Measurements from ENCODE around the gene SDHB.

Gene SDHB

GRCh38 chr1:17011092-17011438 lies 42.8 kb downstream of the SDHB start:
- DNase-seq = no peak

DNA sequence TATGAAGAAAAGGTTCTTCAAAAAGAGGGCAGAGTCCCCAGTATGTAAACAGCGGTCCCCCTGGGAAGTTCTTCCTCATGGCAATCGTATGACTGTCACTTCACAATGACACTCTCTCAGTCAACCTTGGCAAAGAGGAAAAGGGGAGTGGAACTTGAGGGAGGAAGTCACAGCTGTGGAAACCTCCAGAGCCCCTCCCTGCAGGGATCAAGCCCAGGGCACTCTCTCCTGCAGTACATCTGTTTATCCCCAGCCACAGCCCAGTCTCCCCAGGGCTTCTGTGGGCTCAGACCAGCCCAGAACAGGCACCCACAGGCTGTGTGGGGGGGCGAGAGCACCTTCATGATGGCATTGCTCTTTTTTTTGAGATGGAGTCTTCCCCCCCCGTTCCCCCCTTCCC lies 44.1 kb downstream of the SDHB start:
- no peak for DNase-seq

GRCh38 chr1:17008208-17008855 lies 45.5 kb downstream of the SDHB start:
- no peak for DNase-seq

DNA sequence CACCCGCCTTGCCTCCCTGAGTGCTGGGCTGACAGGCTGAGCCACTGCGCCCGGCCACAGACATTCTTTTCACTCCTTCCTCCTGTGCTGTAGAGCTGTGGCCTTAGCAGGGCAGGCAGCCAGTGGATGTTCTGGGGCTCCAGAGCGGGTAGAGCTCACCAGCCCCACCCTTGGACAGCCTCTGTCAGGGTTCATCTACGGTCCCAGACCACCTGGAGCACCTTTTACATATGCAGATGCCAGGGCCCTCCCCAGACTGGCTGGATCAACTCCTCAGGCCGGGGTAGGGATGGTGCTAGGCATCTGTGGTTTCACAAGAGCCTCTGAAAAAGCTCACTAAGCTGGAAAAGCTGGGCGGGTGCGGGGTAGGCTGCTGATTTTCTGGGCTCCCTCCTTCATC lies 46.7 kb downstream of the SDHB start:
- no peak for DNase-seq

DNA sequence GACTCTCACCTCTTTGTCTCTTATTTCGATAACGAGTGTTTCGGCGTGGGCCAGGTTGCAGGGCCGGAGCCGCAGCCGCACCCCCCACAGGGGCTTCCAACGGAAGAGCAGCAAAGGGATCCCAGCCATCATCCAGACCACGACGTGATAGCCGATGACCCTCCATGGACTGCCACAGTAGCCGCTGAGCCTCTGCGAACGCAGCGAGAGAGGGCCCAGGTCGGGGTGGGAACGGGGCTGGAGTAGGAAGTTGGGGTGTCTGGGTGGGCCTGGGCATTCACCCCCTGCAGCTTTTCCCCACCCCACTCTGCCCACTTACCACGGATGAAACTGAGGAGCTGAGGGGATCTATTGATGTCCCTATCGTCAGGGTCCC lies 48.5 kb downstream of the SDHB start:
- no peak for DNase-seq

DNA sequence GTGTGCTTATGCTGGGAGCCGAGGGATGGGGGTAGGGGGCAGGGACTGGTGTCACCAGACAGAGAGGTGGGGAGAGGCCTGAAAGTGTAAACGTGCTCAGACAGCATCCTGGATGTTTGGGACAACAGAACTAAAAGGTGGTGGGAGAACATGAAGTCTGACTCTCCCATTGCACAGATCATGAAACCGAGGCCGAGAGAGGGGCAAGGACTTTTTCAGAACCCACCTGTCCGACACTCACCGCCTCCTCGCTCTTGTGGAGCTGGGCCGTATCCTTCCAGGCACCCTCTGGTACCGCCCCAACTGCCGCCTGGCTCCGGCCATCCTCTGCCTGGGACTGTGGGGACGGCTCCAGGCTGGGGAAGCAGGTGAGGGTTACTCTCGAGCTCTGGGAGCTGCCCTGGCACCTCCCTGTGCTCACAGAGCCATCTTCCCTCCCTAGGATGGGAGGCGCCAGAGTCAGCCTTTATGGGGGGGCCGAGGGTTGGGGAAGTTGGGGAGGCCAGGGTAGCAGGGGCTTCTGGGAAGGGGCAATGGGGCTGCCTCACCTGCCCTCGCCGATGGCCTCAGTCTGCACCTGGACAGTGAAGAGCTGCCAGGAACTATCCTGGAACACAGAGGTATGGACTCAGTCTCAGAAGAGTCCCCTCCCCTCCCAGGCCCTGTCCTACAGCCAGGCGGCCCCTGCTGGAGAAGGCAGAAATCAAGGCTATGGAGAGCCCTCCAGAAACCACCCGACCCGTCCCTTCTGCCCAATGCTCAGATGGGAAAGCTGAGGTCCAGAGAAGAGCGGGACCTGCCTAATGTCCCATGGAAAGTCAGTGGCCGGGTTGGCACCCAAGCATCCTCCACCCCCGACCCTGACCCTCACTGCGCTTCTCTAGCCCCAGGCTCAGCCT lies 49.1 kb downstream of the SDHB start:
- DNase-seq = no peak

DNA sequence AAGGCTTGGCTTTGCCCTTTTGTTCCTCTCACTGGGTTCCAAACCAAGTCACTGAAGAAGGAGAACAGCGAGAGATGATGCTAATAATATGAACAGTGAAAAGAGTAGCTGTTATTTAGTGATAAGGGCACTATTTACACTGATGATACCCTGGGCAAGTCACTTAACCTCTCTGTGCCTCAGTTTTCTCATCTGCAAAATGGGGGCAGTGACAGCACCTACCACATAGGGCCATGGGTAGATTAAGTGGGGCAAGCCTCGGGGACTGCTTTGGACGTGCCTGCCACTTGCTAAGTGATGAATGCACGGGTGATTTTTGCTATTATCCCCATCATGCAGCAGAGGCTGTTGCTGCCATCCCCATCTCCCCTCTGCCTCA lies 51.3 kb downstream of the SDHB start:
- no peak for DNase-seq

- DNase-seq = no peak
These were observed 51.9 kb downstream of the SDHB start for GRCh38 chr1:17001760-17002523.

DNA sequence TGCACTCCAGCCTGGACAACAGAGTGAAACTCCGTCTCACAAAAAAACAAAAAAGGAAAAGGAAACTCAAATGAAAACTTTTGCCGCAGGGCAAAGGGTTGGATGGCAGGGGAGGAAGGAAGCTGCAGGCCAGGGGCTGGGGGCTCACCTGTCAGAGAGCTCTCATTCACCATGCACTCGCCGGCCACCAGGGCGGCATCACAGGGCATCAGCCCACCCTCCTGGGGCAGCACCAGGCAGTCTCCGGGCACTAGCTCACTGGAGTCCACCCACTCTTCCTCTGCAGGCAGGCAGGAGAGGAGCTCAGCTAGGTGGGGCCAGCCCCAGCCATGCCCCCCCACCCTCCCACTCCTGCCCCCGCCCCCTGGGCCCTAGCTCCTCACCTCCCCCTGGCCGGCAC lies 54.0 kb downstream of the SDHB start:
- no peak for DNase-seq

DNA sequence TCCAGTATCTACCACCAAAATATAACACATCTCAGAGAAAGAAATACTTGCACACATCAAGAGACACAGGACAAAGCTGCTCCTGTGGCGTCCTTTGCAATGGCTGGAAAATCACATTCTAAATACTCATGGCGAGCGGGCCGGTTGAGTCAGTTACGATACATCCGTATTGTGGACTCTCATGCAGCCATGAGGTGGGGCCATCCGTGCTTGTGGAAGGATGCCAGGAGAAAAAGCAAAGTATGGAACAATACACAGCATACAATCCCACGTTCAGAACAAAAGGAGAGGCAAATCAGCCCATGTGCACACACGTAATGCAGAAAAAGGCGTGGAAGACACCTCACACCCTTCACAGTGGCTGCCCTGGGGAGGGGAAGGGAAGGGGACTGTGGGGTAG lies 55.2 kb downstream of the SDHB start:
- DNase-seq = no peak

GRCh38 chr1:16996845-16997244 lies 57.0 kb downstream of the SDHB start:
- no peak for DNase-seq

- DNase-seq = no peak
These were observed 60.3 kb downstream of the SDHB start for GRCh38 chr1:16993521-16994038.

DNA sequence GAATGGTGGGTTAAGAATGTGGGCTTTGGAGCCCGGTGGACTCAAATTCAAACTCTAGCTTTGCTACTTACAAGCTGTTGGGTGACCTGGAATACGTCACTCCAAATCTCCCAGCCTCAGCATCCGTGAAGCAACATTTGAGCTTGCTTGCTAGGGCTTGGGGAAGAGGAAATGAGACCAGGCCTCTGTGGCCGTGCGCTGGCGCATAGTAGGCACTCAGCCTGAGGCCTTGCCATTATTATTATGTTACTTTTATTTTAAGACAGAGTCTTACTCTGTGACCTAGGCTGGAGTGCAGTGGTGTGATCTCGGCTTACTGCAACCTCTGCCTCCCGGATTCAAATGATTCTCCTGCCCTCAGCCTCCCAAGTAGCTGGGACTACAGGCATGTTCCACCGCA lies 61.2 kb downstream of the SDHB start:
- no peak for DNase-seq

- no peak for DNase-seq
These were observed 61.7 kb downstream of the SDHB start for GRCh38 chr1:16992102-16992501.

DNA sequence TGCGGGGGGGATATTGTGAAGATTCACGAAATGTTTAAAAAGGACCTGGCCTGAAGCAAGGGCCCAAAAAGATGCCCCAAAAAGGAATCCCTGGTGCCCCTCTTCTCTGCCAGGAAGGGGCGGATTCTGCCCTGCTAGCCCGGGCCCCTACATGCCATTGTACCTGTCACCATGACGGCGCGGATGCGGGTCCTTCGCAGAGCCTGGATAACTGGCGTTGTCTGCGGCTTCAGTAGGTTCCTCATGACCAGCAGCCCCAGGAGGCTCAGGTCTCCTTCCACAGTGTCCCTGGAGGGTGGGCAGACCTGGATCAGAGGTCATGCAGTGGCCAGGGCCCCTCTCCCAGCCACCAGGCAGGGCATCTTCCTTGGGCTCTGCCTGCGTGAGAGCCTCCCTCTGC lies 62.3 kb downstream of the SDHB start:
- no peak for DNase-seq

- DNase-seq = no peak
These were observed 64.0 kb downstream of the SDHB start for GRCh38 chr1:16989676-16990391.

DNA sequence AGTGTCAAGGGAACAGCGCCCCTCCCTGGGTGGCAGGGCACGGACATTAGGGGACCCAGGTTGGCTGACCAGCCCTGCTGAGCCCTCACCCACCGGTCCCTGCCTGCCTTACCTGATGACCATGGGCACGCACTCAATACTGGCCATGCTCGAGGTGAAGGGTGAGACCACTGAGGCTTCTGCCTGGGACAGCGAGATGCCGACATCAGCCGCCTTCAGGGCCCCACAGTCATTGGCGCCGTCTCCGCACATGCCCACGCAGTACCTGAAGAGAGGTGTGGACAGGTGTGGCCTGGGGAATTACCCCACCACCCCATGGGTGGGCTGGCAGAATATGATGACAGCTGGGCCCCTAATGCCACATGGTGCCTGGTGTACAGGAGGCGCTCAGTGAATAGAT lies 65.6 kb downstream of the SDHB start:
- no peak for DNase-seq

GRCh38 chr1:16986962-16987361 lies 66.9 kb downstream of the SDHB start:
- no peak for DNase-seq

DNA sequence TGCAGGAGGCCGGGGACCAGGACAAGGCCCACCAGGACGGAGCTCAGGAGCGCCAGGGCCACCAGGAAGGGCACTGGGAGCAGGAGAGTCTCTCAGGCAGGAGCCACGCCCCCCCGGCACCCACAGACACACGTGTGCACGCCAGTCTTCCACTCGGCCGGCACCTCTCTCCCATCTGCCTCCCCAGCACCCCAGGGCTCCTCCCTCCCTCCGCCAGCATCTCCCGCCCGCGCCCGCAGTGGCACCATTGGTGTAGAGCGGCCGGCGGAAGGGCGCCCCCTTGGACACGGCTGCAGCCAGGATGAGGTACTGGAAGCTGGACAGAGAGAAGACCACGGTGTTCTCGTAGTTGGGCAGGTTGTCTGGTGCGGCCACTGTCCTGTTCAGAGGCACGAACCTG lies 67.3 kb downstream of the SDHB start:
- DNase-seq = no peak

GRCh38 chr1:16986113-16986512 lies 67.7 kb downstream of the SDHB start:
- DNase-seq = no peak

DNA sequence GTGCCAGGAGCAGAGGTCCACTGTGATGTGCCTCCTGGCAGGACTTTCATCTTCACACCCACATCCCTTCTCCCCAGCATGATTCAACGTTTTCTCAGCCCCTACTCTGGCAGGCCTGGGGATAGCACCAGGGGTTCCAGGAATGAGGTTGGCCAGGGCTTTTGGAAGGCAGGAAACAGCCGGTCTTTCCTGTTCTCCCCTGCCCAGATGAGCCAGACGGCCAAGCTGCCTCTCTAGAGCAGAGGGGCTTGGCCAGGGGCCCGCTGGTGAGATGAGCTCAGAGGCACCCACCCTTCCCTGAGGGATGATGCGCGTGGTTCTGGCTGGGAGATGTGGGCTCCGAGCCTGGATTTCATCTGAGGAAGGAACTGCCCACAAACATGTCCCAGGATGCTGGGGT lies 69.1 kb downstream of the SDHB start:
- peak; percentile 91 for DNase-seq

DNA sequence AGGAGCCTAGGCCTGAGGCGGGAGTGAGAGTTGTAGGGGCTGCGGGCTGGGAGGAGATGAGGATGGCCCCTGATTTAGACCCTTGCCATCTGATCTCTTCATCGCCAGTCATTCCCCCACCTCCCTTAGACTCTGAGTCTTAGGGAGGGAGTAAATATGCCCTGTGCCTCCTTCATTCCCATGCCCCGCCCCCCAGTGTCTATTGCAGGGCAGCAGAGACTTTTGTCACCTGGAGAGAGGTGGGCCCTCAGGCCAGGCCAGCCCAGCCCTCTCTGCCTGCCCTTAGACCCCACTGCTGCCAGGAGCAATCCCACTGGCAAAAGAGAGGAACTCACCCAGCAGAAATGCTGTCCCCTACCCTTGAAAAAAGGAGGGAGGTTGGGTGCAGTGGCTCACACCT lies 70.2 kb downstream of the SDHB start:
- no peak for DNase-seq

DNA sequence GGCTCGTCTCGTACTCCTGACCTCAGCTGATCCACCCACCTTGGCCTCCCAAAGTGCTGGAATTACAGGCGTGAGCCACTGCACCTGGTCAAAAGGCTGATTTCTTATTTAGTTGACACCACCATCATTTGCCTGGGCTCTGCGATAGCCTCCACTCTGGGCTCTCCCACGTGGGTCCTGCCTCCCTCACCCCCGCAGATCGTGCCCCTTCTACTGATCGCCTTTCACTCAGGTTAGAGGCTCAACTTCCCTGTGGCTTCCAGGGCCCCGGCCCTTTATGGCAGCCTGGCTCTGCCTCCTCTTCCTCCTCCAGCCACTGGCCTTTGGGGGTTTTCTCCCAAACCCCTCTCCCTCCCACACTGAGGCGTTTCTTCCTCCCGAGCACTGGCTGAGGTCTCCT lies 70.9 kb downstream of the SDHB start:
- DNase-seq = no peak

All from fibroblast of skin of right quadriceps (primary cell).